ENCODE results near the gene NELL1.

- no peak for TF ChIP-seq POLR2A (IDR thresholded peaks at IDR 0.05; ENCODE audit: low read depth, low read length)
- TF ChIP-seq POU2F2 (IDR thresholded peaks at IDR 0.05; ENCODE audit: low read depth, low read length), result no peak
- TF ChIP-seq POLR2AphosphoS5 (IDR thresholded peaks at IDR 0.05; ENCODE audit: low read depth, low read length), result no peak
- TF ChIP-seq TAF1 (IDR thresholded peaks at IDR 0.05; ENCODE audit: low read depth, low read length), result no peak
Measured at GRCh38 chr11:20631519-20632168, 37.7 kb upstream of the NELL1 start.
